Lower lobe of right lung (tissue), 2 donors: Measurements from ENCODE around the gene PLAAT3. TPM values are rescaled to one million over a fixed set of nuclear protein-coding genes. Genes with fewer than 3 reads are reported as not detected.

Source experiments
- ATAC-seq, 2 donors: fragments of 200-7000 bp; cut with Tn5 transposase; one replicate each; pipeline ENCODE4 v1.9.1; 2020 to 2022; ENCODE audit warnings: mild to moderate bottlenecking in 2 of 2, moderate library complexity in 2 of 2
- DNase-seq: peaks from one replicate; pipeline ENCODE4 v3.0.0-alpha.2; 2020
- H3K27ac ChIP-seq: fragments of 200-600 bp; one replicate; pipeline ENCODE4 v1.8.0; 2022
- H3K27me3 ChIP-seq: fragments of 200-600 bp; one replicate; pipeline ENCODE4 v1.8.0; 2022; ENCODE audit warnings: low read depth
- H3K36me3 ChIP-seq: fragments of 200-600 bp; one replicate; pipeline ENCODE4 v1.8.0; 2022; ENCODE audit warnings: mild to moderate bottlenecking
- H3K4me1 ChIP-seq: fragments of 200-600 bp; one replicate; pipeline ENCODE4 v1.8.0; 2022
- H3K4me3 ChIP-seq: fragments of 200-600 bp; one replicate; pipeline ENCODE4 v1.8.0; 2022; ENCODE audit warnings: mild to moderate bottlenecking
- H3K9me3 ChIP-seq: fragments of 200-600 bp; one replicate; pipeline ENCODE4 v1.8.0; 2022
- intact Hi-C: fragments of 100-400 bp; cut with DNase I; formaldehyde crosslinking; loops from one replicate; pipeline ENCODE4 v1.11.0; 2022
- long read RNA-seq: library from polyadenylated mRNA; unstranded; transcript quantifications from one replicate; pipeline ENCODE4 v2.0.0, GENCODE V29; 2021
- total RNA-seq: library from RNA; stranded (reverse); fragmentation: NEBNext Ultra II Directional; extraction: Animal tissue kit (Norgen Biotek cat#: 25700); gene quantifications from one replicate; pipeline ENCODE4 v1.2.1, GENCODE V29; 2021
- TF ChIP-seq, protein P1 (sequence below): fragments of 200-600 bp; IDR thresholded peaks from one replicate; pipeline ENCODE4 v1.8.0; 2022; ENCODE audit warnings: antibody characterized with exemption, mild to moderate bottlenecking
- donor health status: DM: no; HTN: yes; CAD: no; lungs with severe emphysema.

The PLAAT3 gene
- 81.9 TPM for total RNA-seq
- long read RNA-seq, transcript PLA2G16-201 (4 exons, 2,594 nt), result major isoform, 55 of 107 reads
- long read RNA-seq, transcript PLA2G16-203 (5 exons, 1,099 nt), result minor isoform, 39 of 107 reads
- long read RNA-seq, partial matches to known transcripts, result 2 of 107 reads
- long read RNA-seq, other reads (novel, unspliced or antisense), result 11 of 107 reads

DNA sequence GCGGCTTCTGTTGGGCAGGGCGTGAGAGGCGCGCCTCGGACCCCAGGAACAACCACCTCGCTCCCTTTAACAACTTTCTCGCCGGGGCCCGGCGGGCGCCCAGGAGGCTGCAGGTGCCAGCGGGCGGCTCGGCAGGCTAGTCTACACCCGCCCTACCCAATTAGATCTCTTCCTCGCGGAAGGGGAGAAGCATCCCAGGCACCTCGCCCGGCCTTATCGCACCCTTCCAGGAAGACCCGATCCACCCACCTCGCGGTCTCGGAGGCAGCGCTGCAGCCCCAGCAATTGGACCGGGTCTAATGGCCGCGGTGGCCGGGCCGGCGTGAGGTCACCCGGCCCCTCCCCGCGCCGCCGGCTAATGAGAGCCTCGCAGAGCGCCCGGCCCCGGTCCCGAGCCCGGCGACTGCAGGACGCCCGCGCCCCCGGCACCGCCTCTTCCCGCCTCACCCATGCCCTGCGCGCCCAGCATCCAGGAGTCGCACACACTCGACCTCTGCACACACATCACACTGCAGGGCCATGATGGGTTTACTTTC is at the start of gene PLAAT3:
TSS of gene PLAAT3 (minus strand) at position 298 of the 536 bp plus-strand sequence. CDS start 419 bp downstream, outside the sequence.
- peaks cover 39% of the 10 kb centered on the region for H3K4me1 ChIP-seq
- ATAC-seq (peak; percentile 93 to 96), DNase-seq (peak; percentile 93)
- H3K4me3 ChIP-seq, result peak within 1 kb of the TSS; percentile 87
- H3K27ac ChIP-seq, result peak within 1 kb of the TSS; percentile 91
- TF ChIP-seq, protein P1, sequence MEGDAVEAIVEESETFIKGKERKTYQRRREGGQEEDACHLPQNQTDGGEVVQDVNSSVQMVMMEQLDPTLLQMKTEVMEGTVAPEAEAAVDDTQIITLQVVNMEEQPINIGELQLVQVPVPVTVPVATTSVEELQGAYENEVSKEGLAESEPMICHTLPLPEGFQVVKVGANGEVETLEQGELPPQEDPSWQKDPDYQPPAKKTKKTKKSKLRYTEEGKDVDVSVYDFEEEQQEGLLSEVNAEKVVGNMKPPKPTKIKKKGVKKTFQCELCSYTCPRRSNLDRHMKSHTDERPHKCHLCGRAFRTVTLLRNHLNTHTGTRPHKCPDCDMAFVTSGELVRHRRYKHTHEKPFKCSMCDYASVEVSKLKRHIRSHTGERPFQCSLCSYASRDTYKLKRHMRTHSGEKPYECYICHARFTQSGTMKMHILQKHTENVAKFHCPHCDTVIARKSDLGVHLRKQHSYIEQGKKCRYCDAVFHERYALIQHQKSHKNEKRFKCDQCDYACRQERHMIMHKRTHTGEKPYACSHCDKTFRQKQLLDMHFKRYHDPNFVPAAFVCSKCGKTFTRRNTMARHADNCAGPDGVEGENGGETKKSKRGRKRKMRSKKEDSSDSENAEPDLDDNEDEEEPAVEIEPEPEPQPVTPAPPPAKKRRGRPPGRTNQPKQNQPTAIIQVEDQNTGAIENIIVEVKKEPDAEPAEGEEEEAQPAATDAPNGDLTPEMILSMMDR, result no peak
- intact Hi-C loops, result no loop called here
- H3K9me3 ChIP-seq, result no peaks in the 10 kb centered on the region
- no peaks in the 10 kb centered on the region for H3K36me3 ChIP-seq
- no peaks in the 10 kb centered on the region for H3K27me3 ChIP-seq

DNA sequence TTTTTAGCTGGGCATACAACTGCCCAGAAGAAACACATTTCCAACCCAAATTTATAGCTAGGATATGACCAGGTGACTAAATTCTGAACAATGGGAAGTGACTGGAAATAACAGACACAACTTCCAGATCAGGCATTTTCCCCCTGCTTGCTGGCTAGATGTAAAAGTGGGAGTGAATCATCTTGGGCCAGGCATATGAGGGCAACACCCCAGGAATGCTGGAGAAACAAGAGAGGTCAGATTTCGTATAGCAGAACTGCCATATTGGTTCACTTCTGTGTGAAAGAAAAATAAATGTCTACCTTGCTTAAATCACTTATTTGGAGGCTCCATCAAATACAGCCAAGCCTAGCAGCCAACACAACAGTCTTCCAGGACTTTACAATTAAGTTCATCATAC is 49.6 kb upstream of the PLAAT3 start:
- H3K36me3 ChIP-seq, result peaks cover 5% of the 10 kb centered on the region
- H3K27ac ChIP-seq, result no peak overlapping the region
- no peak for ATAC-seq
- no peaks in the 10 kb centered on the region for H3K9me3 ChIP-seq
- no peaks in the 10 kb centered on the region for H3K27me3 ChIP-seq
- peaks cover 51% of the 10 kb centered on the region for H3K4me1 ChIP-seq
- TF ChIP-seq, protein P1, result no peak
- no peak overlapping the region for H3K4me3 ChIP-seq
- no peak for DNase-seq
- intact Hi-C loops, result no loop called here

GRCh38 chr11:63660972-63661371 is 46.7 kb upstream of the PLAAT3 start:
- no peaks in the 10 kb centered on the region for H3K27me3 ChIP-seq
- TF ChIP-seq, protein P1, result no peak
- peaks cover 31% of the 10 kb centered on the region for H3K36me3 ChIP-seq
- intact Hi-C loops, result no loop called here
- H3K27ac ChIP-seq, result no peak overlapping the region
- H3K4me1 ChIP-seq, result peaks cover 24% of the 10 kb centered on the region
- no peak for DNase-seq
- no peak overlapping the region for H3K4me3 ChIP-seq
- H3K9me3 ChIP-seq, result no peaks in the 10 kb centered on the region
- ATAC-seq, result no peak

- H3K36me3 ChIP-seq, result peaks cover 81% of the 10 kb centered on the region
- no peak for ATAC-seq
These were observed 38.4 kb upstream of the PLAAT3 start for GRCh38 chr11:63652671-63653070.

DNA sequence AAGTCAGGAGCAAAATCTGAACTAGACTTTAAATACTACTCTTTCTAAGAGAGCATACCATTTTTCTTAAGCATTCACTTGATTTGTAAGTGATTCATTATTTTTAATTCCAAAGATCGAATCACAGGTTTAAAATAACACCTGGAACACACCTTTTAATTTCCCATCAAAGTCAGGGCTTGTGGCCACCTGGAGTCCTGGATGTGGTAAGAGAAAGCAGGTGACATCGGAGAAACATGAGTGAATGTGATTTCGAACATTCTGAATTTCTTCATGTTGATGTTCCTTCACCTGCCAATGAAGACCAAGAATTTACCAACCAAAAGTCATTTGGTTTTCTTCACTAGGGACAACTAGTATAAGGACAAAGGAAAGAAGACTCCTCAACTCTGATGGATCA is 29.0 kb upstream of the PLAAT3 start:
- no peaks in the 10 kb centered on the region for H3K4me1 ChIP-seq
- no peak for ATAC-seq
- TF ChIP-seq, protein P1, result no peak
- no peak overlapping the region for H3K4me3 ChIP-seq
- peaks cover 85% of the 10 kb centered on the region for H3K36me3 ChIP-seq
- H3K27me3 ChIP-seq, result no peaks in the 10 kb centered on the region
- intact Hi-C loops, result no loop called here
- no peak for DNase-seq
- no peaks in the 10 kb centered on the region for H3K9me3 ChIP-seq
- no peak overlapping the region for H3K27ac ChIP-seq

More at GRCh38 chr11:63652671-63653070, 38.4 kb upstream of the PLAAT3 start:
- no peaks in the 10 kb centered on the region for H3K9me3 ChIP-seq
- no peaks in the 10 kb centered on the region for H3K4me1 ChIP-seq
- TF ChIP-seq, protein P1, result no peak
- no peak for DNase-seq
- H3K27ac ChIP-seq, result no peak overlapping the region
- no peak overlapping the region for H3K4me3 ChIP-seq
- intact Hi-C loops, result no loop called here
- H3K27me3 ChIP-seq, result no peaks in the 10 kb centered on the region
